Endothelial cell (in vitro differentiated cells): ENCODE results near the gene NOX5. TPM values are rescaled to one million over a fixed set of nuclear protein-coding genes. Genes with fewer than 3 reads are reported as not detected.

Source experiments
- DNase-seq: peaks from one replicate; pipeline ENCODE4 v3.0.0; 2021; ENCODE audit warnings: low spot score
- H3K27ac Mint-ChIP-seq: one replicate; pipeline ENCODE4 v1.8.0; 2021; ENCODE audit warnings: mixed read lengths, inconsistent platforms; ENCODE audit not compliant: unreplicated experiment
- H3K27me3 Mint-ChIP-seq: one replicate; pipeline ENCODE4 v1.8.0; 2021; ENCODE audit warnings: mild to moderate bottlenecking, moderate library complexity, mixed read lengths, inconsistent platforms; ENCODE audit not compliant: unreplicated experiment
- H3K36me3 Mint-ChIP-seq: one replicate; pipeline ENCODE4 v1.8.0; 2021; ENCODE audit warnings: mild to moderate bottlenecking, low read depth, mixed read lengths, inconsistent platforms; ENCODE audit not compliant: unreplicated experiment
- H3K4me1 Mint-ChIP-seq: one replicate; pipeline ENCODE4 v1.8.0; 2021; ENCODE audit warnings: mild to moderate bottlenecking, mixed read lengths, inconsistent platforms; ENCODE audit not compliant: unreplicated experiment
- H3K4me3 Mint-ChIP-seq: one replicate; pipeline ENCODE4 v1.8.0; 2021; ENCODE audit warnings: mild to moderate bottlenecking, mixed read lengths, inconsistent platforms; ENCODE audit not compliant: unreplicated experiment
- H3K9me3 Mint-ChIP-seq: one replicate; pipeline ENCODE4 v1.8.0; 2021; ENCODE audit warnings: mixed read lengths, inconsistent platforms; ENCODE audit not compliant: unreplicated experiment
- total RNA-seq: library from RNA; stranded (reverse); fragmentation: NEBNext Ultra II Directional; extraction: Animal tissue kit (Norgen Biotek cat#: 25700); gene quantifications from one replicate; pipeline ENCODE4 v1.2.1, GENCODE V29; 2021; ENCODE audit not compliant: unreplicated experiment
- TF ChIP-seq, protein P1 (sequence below): fragments of 200-600 bp; sonication (generic); IDR thresholded peaks from one replicate; pipeline ENCODE4 v1.5.0; 2021; ENCODE audit warnings: antibody characterized with exemption; ENCODE audit not compliant: unreplicated experiment

The NOX5 gene
- total RNA-seq, 1 donor from 2014 or later, result not detected

DNA sequence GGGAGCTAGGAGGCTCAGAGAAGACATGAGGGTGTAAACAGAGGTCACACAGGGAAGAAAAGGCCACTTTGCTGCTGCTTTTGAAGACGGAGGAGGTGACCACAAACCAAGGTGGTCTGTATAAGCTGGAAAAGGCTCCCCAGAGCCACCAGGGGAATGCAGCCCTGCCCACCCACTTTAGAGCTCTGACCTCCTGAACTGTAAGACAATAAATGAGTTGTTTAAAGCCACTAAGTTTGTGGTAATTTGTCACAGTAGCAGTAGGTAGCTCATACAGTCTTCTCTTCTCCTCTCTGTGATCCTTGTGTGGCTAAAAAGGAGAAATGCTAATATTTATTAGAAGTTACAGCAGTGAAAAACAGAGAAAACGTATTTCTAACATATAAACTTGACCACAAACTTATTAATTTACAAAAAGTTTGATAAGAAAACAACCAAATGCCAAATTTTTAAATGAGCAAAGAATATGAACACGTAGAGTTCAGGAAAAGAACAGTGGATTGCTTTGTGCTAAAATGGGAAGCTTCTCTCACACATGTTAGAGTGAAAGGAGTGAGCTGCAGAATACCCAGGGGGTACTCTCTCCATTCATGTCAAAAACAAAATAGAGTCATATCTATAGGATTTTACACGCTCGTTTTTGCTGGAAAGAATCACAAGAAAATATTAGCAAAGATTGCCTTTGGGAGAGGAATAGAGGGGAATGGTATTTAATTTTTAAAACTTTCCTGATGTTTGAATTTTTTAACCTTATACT, 71.0 kb downstream of the NOX5 start:
- peak overlapping the region; percentile 76 for H3K27ac Mint-ChIP-seq
- no peak for DNase-seq
- peaks cover 2% of the 10 kb centered on the region for H3K27me3 Mint-ChIP-seq
- H3K9me3 Mint-ChIP-seq, result no peaks in the 10 kb centered on the region
- TF ChIP-seq, protein P1, sequence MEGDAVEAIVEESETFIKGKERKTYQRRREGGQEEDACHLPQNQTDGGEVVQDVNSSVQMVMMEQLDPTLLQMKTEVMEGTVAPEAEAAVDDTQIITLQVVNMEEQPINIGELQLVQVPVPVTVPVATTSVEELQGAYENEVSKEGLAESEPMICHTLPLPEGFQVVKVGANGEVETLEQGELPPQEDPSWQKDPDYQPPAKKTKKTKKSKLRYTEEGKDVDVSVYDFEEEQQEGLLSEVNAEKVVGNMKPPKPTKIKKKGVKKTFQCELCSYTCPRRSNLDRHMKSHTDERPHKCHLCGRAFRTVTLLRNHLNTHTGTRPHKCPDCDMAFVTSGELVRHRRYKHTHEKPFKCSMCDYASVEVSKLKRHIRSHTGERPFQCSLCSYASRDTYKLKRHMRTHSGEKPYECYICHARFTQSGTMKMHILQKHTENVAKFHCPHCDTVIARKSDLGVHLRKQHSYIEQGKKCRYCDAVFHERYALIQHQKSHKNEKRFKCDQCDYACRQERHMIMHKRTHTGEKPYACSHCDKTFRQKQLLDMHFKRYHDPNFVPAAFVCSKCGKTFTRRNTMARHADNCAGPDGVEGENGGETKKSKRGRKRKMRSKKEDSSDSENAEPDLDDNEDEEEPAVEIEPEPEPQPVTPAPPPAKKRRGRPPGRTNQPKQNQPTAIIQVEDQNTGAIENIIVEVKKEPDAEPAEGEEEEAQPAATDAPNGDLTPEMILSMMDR, result no peak
- H3K4me1 Mint-ChIP-seq, result peaks cover 45% of the 10 kb centered on the region
- H3K4me3 Mint-ChIP-seq, result no peak overlapping the region
- H3K36me3 Mint-ChIP-seq, result no peaks in the 10 kb centered on the region

DNA sequence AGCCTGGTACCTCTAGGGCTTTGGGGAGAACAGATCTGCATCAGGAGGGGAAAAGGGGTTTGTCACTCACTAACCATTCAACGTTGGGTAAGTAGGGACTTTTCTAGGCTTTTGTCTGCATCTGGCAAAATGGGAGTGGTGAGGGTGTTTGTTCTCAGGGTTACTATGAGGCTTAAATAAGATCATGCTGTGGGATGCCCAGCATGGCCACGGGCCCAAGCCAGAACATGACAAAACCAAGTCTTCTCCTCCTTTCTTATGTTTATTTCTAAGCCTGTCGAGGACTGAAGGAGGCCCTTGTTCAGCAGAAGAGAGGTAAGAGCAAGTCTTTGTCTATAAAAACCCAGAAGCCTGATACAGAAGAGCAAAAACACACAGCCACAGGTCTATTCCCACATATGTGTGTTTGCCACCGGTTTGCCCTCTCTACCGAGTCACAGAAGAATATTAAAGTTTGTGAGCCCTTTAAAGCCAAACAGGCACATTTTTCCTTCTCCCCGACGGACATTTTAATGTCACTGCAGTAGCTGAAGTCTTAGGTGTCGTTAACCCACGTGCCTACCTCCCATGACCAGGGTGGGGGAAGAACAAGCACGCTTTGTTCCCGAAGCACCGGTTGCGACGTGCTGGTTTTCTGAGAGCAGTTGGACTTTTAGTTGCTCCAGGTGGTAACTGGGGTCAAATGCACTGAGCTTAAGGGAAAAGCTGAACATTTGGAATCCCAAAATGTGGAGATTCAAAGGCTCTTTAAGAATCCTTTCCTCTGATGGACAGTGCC, 72.1 kb downstream of the NOX5 start:
- Mint-ChIP-seq H3K36me3 (no peaks in the 10 kb centered on the region), H3K4me1 (peaks cover 34% of the 10 kb centered on the region), H3K4me3 (no peak overlapping the region), H3K27ac (no peak overlapping the region), H3K27me3 (peaks cover 3% of the 10 kb centered on the region), H3K9me3 (no peaks in the 10 kb centered on the region)
- TF ChIP-seq, protein P1, result no peak
- DNase-seq, result no peak

DNA sequence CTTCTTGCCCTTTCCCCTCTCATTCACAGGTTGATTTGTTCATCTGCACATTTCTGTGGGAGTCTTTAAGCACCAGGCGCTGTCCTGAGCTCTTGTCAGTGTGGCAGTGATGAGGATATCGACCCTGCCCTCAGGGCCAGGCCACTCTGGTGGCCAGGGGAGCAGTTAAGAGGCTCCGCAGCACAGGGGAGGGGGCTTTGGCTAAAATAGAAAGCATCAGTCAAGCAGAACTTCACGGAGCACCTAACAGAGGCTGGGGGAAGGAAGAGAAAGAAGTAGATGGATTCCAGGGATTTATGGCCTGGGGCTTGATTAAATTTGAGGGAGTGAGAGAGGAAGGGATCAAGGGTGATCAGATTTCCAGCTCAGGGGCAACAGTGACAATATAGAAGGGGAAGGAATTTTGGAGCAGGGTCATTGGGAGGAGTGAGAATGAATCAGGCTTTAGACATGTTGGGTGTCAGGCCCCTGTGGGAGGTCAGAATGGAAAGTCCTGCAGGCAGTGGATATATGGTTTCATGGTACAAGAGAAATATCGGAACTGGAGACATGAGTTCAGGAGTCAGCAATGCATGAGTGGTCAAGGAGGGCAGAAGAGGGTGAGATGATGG, 73.0 kb downstream of the NOX5 start:
- Mint-ChIP-seq H3K9me3 (no peaks in the 10 kb centered on the region), H3K4me3 (no peak overlapping the region), H3K27me3 (peaks cover 4% of the 10 kb centered on the region), H3K4me1 (peaks cover 25% of the 10 kb centered on the region), H3K27ac (no peak overlapping the region), H3K36me3 (no peaks in the 10 kb centered on the region)
- TF ChIP-seq, protein P1, result no peak
- DNase-seq, result no peak

DNA sequence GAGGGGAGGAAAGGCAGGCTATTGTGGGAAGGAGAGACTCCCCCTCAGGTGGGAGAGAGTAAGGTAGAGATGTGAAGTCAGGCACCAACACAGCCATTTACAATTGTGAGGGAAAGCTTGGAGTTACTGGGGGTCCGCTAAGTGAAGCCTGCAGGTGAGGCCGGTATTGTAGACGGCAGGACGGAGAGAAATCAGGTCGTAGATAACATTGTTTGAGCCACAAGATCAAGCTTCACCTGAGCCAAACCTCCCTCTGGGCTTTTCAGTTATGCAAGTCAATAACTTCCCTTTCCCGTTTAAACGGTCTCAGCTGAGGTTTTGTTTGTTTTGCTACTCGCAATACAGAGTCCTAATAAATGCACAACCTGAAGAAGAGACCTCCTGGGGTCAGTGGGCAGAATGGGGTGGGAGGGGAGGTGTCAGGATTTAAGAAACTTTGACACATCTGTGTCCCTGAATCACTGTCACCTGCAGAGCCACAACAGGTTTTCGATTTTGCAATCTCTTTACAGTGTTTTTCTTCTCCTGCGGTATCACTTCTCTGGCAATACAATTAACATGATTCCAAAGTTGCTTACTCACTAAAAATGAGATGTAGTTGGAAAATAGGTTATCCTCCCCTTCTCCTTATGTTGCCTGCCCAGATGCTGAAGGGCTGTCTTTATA, 73.9 kb downstream of the NOX5 start:
- no peaks in the 10 kb centered on the region for H3K36me3 Mint-ChIP-seq
- TF ChIP-seq, protein P1, result no peak
- no peaks in the 10 kb centered on the region for H3K9me3 Mint-ChIP-seq
- no peak overlapping the region for H3K4me3 Mint-ChIP-seq
- H3K27me3 Mint-ChIP-seq, result peaks cover 5% of the 10 kb centered on the region
- no peak for DNase-seq
- no peak overlapping the region for H3K27ac Mint-ChIP-seq
- peaks cover 20% of the 10 kb centered on the region for H3K4me1 Mint-ChIP-seq
